Measurements from ENCODE around the gene ADRA2C.

DNA sequence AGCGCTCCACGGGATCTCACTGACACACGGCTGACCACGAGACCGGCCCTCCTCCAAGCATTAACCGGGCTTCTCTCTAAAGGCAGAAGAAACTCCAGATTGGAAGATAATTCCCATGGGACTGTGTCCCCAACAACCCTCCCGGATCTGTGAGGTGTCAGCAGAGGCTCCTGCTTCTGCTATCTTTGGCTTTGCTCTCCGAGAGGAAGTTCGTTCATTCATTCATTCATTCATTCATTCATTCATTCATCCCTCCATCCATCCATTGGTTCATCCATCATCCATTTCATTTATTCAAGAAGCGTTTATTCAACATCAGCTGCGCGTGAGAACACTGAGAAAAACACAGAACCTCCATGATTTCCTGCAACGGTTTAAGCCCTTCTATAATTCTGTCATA lies 11.5 kb downstream of the ADRA2C start:
- no peak for TF ChIP-seq TAF1 (IDR thresholded peaks at IDR 0.05; ENCODE audit: borderline replicate concordance, insufficient read depth, low read length)
- TF ChIP-seq, protein P1, sequence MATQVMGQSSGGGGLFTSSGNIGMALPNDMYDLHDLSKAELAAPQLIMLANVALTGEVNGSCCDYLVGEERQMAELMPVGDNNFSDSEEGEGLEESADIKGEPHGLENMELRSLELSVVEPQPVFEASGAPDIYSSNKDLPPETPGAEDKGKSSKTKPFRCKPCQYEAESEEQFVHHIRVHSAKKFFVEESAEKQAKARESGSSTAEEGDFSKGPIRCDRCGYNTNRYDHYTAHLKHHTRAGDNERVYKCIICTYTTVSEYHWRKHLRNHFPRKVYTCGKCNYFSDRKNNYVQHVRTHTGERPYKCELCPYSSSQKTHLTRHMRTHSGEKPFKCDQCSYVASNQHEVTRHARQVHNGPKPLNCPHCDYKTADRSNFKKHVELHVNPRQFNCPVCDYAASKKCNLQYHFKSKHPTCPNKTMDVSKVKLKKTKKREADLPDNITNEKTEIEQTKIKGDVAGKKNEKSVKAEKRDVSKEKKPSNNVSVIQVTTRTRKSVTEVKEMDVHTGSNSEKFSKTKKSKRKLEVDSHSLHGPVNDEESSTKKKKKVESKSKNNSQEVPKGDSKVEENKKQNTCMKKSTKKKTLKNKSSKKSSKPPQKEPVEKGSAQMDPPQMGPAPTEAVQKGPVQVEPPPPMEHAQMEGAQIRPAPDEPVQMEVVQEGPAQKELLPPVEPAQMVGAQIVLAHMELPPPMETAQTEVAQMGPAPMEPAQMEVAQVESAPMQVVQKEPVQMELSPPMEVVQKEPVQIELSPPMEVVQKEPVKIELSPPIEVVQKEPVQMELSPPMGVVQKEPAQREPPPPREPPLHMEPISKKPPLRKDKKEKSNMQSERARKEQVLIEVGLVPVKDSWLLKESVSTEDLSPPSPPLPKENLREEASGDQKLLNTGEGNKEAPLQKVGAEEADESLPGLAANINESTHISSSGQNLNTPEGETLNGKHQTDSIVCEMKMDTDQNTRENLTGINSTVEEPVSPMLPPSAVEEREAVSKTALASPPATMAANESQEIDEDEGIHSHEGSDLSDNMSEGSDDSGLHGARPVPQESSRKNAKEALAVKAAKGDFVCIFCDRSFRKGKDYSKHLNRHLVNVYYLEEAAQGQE (IDR thresholded peaks at IDR 0.05; ENCODE audit: insufficient read depth in 1 of 2, low read depth in 2 of 2, low read length in 2 of 2) = no peak
- no peak for TF ChIP-seq SIN3A (IDR thresholded peaks at IDR 0.05; ENCODE audit: borderline replicate concordance, insufficient read depth, low read length)
